Activated CD4-positive, alpha-beta memory T cell treated with anti-CD3 and anti-CD28 coated beads for 36 hours (primary cell): ENCODE data around the gene POC1A. TPM values are rescaled to one million over a fixed set of nuclear protein-coding genes. Genes with fewer than 3 reads are reported as not detected.
"Not testable (repeated sequence)": the region's sequence is repeated elsewhere in the genome, so short reads cannot be mapped to it uniquely, and the experiment has no call there.

Experiments
- CTCF ChIA-PET: fragments of 350-600 bp; sonication (Branson Sonifier 250); formaldehyde crosslinking; loops from one replicate; lab custom pipeline; 2021; ENCODE audit warnings: antibody characterized with exemption, inconsistent platforms; lab: Charles Lee
- POLR2A ChIA-PET: fragments of 350-600 bp; sonication (Branson Sonifier 250); formaldehyde crosslinking; loops from one replicate; lab custom pipeline; 2021; ENCODE audit warnings: antibody characterized with exemption; lab: Charles Lee
- DNase-seq: peaks from one replicate; pipeline ENCODE4 v3.0.0-alpha.2; 2020
- H3K27ac Mint-ChIP-seq: one replicate; pipeline ENCODE4 v1.8.0; 2021; ENCODE audit warnings: mixed read lengths
- H3K27me3 Mint-ChIP-seq: one replicate; pipeline ENCODE4 v1.8.0; 2021; ENCODE audit warnings: mixed read lengths
- H3K36me3 Mint-ChIP-seq: one replicate; pipeline ENCODE4 v1.8.0; 2021; ENCODE audit warnings: mixed read lengths
- H3K4me1 Mint-ChIP-seq: one replicate; pipeline ENCODE4 v1.8.0; 2021; ENCODE audit warnings: low read depth, mixed read lengths
- H3K4me3 Mint-ChIP-seq: one replicate; pipeline ENCODE4 v1.8.0; 2021; ENCODE audit warnings: mild to moderate bottlenecking, mixed read lengths
- H3K9me3 Mint-ChIP-seq: one replicate; pipeline ENCODE4 v1.8.0; 2021; ENCODE audit warnings: mixed read lengths
- intact Hi-C: fragments of 100-400 bp; cut with micrococcal nuclease; formaldehyde crosslinking; loops from one replicate; pipeline ENCODE4 v1.15.1; 2023
- total RNA-seq, 2 experiments: library from RNA; stranded (reverse); gene quantifications; one replicate each; pipeline ENCODE4 v1.2.3, GENCODE V29; 2021

POC1A gene
- total RNA-seq, 2 experiments from 2014 or later = 28.5 to 30.5 TPM

GRCh38 chr3:52046186-52046901, 107.9 kb downstream of the POC1A start:
- ChIA-PET POLR2A (no interaction called here), CTCF (no interaction called here)
- DNase-seq = no peak
- intact Hi-C loops = no loop called here
- Mint-ChIP-seq H3K9me3 (no peaks in the 10 kb centered on the region), H3K27ac (no peak overlapping the region), H3K4me1 (peaks cover 16% of the 10 kb centered on the region), H3K4me3 (no peak overlapping the region), H3K27me3 (no peaks in the 10 kb centered on the region), H3K36me3 (peaks cover 4% of the 10 kb centered on the region)

GRCh38 chr3:52044869-52045619, 109.2 kb downstream of the POC1A start:
- peaks cover 12% of the 10 kb centered on the region for H3K4me1 Mint-ChIP-seq
- CTCF ChIA-PET = no interaction called here
- DNase-seq = no peak
- H3K36me3 Mint-ChIP-seq = no peaks in the 10 kb centered on the region
- POLR2A ChIA-PET = no interaction called here
- H3K4me3 Mint-ChIP-seq = no peak overlapping the region
- H3K27ac Mint-ChIP-seq = no peak overlapping the region
- no peaks in the 10 kb centered on the region for H3K9me3 Mint-ChIP-seq
- intact Hi-C loops = no loop called here
- H3K27me3 Mint-ChIP-seq = no peaks in the 10 kb centered on the region

- H3K4me3 Mint-ChIP-seq = no peak overlapping the region
- no peak overlapping the region for H3K27ac Mint-ChIP-seq
- DNase-seq = no peak
- intact Hi-C loops = no loop called here
- no peaks in the 10 kb centered on the region for H3K27me3 Mint-ChIP-seq
- peaks cover 6% of the 10 kb centered on the region for H3K4me1 Mint-ChIP-seq
- H3K36me3 Mint-ChIP-seq = no peaks in the 10 kb centered on the region
- no peaks in the 10 kb centered on the region for H3K9me3 Mint-ChIP-seq
- POLR2A ChIA-PET = no interaction called here
- CTCF ChIA-PET = no interaction called here
These were observed 110.5 kb downstream of the POC1A start for GRCh38 chr3:52043750-52044149.

GRCh38 chr3:52043039-52043438, 111.2 kb downstream of the POC1A start:
- H3K4me3 Mint-ChIP-seq, DNase-seq, H3K27me3 Mint-ChIP-seq, CTCF ChIA-PET, H3K9me3 Mint-ChIP-seq, H3K36me3 Mint-ChIP-seq, H3K27ac Mint-ChIP-seq, H3K4me1 Mint-ChIP-seq, intact Hi-C loops: not testable (repeated sequence)
- POLR2A ChIA-PET = interaction anchor here (0.7 kb wide), 1 partner anchor 352 kb away, joined by 4 read pairs; no protein-coding TSS in a partner anchor

- no peak for DNase-seq
- Mint-ChIP-seq H3K27ac (no peak overlapping the region), H3K9me3 (no peaks in the 10 kb centered on the region), H3K4me3 (no peak overlapping the region), H3K27me3 (no peaks in the 10 kb centered on the region), H3K36me3 (no peaks in the 10 kb centered on the region), H3K4me1 (peaks cover 6% of the 10 kb centered on the region)
- intact Hi-C loops = no loop called here
- ChIA-PET CTCF (interaction anchor here (0.8 to 2.2 kb wide), 3 partner anchors 16 to 82 kb away, joined by 3 to 8 read pairs (median 3); no protein-coding TSS in a partner anchor), POLR2A (no interaction called here)
These were observed 113.0 kb downstream of the POC1A start for GRCh38 chr3:52041118-52041731.

- DNase-seq = no peak
- intact Hi-C loops = no loop called here
- Mint-ChIP-seq H3K9me3 (no peaks in the 10 kb centered on the region), H3K27me3 (no peaks in the 10 kb centered on the region), H3K27ac (no peak overlapping the region), H3K4me3 (no peak overlapping the region), H3K36me3 (no peaks in the 10 kb centered on the region), H3K4me1 (peaks cover 6% of the 10 kb centered on the region)
- CTCF ChIA-PET = interaction anchor here (1.0 to 2.2 kb wide), 3 partner anchors 39 to 104 kb away, joined by 3 to 8 read pairs (median 3); no protein-coding TSS in a partner anchor
- POLR2A ChIA-PET = no interaction called here
These were observed 113.6 kb downstream of the POC1A start for GRCh38 chr3:52040600-52040999.

GRCh38 chr3:52039846-52040245, 114.4 kb downstream of the POC1A start:
- ChIA-PET CTCF (interaction anchor here (1.3 kb wide), 1 partner anchor 105 kb away, joined by 3 read pairs; no protein-coding TSS in a partner anchor), POLR2A (no interaction called here)
- Mint-ChIP-seq H3K36me3 (no peaks in the 10 kb centered on the region), H3K27me3 (no peaks in the 10 kb centered on the region), H3K27ac (no peak overlapping the region), H3K4me3 (no peak overlapping the region), H3K9me3 (no peaks in the 10 kb centered on the region), H3K4me1 (peaks cover 6% of the 10 kb centered on the region)
- intact Hi-C loops = no loop called here
- no peak for DNase-seq

- intact Hi-C loops = no loop called here
- no peak overlapping the region for H3K27ac Mint-ChIP-seq
- ChIA-PET POLR2A (no interaction called here), CTCF (interaction anchor here (1.1 to 1.3 kb wide), 2 partner anchors 84 to 105 kb away, joined by 3 read pairs; no protein-coding TSS in a partner anchor)
- H3K4me1 Mint-ChIP-seq = peaks cover 6% of the 10 kb centered on the region
- H3K9me3 Mint-ChIP-seq = no peaks in the 10 kb centered on the region
- no peak overlapping the region for H3K4me3 Mint-ChIP-seq
- DNase-seq = no peak
- no peaks in the 10 kb centered on the region for H3K27me3 Mint-ChIP-seq
- no peaks in the 10 kb centered on the region for H3K36me3 Mint-ChIP-seq
These were observed 114.8 kb downstream of the POC1A start for GRCh38 chr3:52039426-52039825.

- intact Hi-C loops = no loop called here
- no peak overlapping the region for H3K4me3 Mint-ChIP-seq
These were observed 116.0 kb downstream of the POC1A start for GRCh38 chr3:52038227-52038626.

GRCh38 chr3:52037291-52037690, 116.9 kb downstream of the POC1A start:
- DNase-seq = no peak
- no peak overlapping the region for H3K4me3 Mint-ChIP-seq
- CTCF ChIA-PET = interaction anchor here (1.1 to 1.2 kb wide), 2 partner anchors 16 to 183 kb away, joined by 3 read pairs; no protein-coding TSS in a partner anchor
- peaks cover 6% of the 10 kb centered on the region for H3K4me1 Mint-ChIP-seq
- no peaks in the 10 kb centered on the region for H3K36me3 Mint-ChIP-seq
- no peaks in the 10 kb centered on the region for H3K9me3 Mint-ChIP-seq
- intact Hi-C loops = no loop called here
- H3K27me3 Mint-ChIP-seq = no peaks in the 10 kb centered on the region
- POLR2A ChIA-PET = no interaction called here
- no peak overlapping the region for H3K27ac Mint-ChIP-seq

More at GRCh38 chr3:52038227-52038626, 116.0 kb downstream of the POC1A start:
- POLR2A ChIA-PET = no interaction called here
- CTCF ChIA-PET = interaction anchor here (1.1 to 1.2 kb wide), 3 partner anchors 15 to 182 kb away, joined by 3 read pairs; no protein-coding TSS in a partner anchor
- DNase-seq = no peak
- no peaks in the 10 kb centered on the region for H3K27me3 Mint-ChIP-seq
- H3K4me1 Mint-ChIP-seq = peaks cover 6% of the 10 kb centered on the region
- no peaks in the 10 kb centered on the region for H3K36me3 Mint-ChIP-seq
- no peaks in the 10 kb centered on the region for H3K9me3 Mint-ChIP-seq
- H3K27ac Mint-ChIP-seq = no peak overlapping the region

- Mint-ChIP-seq H3K9me3 (no peaks in the 10 kb centered on the region), H3K36me3 (no peaks in the 10 kb centered on the region), H3K4me1 (peaks cover 2% of the 10 kb centered on the region), H3K27ac (no peak overlapping the region), H3K27me3 (no peaks in the 10 kb centered on the region), H3K4me3 (no peak overlapping the region)
- intact Hi-C loops = no loop called here
- CTCF ChIA-PET = interaction anchor here (1.6 kb wide), 1 partner anchor 16 kb away, joined by 6 read pairs; no protein-coding TSS in a partner anchor
- no peak for DNase-seq
- POLR2A ChIA-PET = interaction anchor here (1.1 kb wide), 1 partner anchor 19 kb away, joined by 3 read pairs; the partner anchor contains the start of gene DUSP7
These were observed 117.4 kb downstream of the POC1A start for GRCh38 chr3:52036829-52037228.
